NCI-H2107 (cell line): ENCODE results near the gene DDAH2.

Experiments
- DNase-seq: peaks from one replicate; lab custom pipeline; 2025; lab: John Stamatoyannopoulos, UW

Gene DDAH2

GRCh38 chr6:31728767-31729514, at the start of gene DDAH2:
Gene DDAH2, minus strand, starts transcription at chr6:31729299. Its CDS starts 138 bp downstream, at chr6:31729161.
- no peak for DNase-seq

- DNase-seq, result no peak
Measured at GRCh38 chr6:31778193-31778592, 49.1 kb upstream of the DDAH2 start.

GRCh38 chr6:31777667-31778050, 48.6 kb upstream of the DDAH2 start:
- no peak for DNase-seq

- no peak for DNase-seq
Measured at GRCh38 chr6:31776989-31777666, 48.0 kb upstream of the DDAH2 start, which contains the start of gene VWA7. Gene VWA7, minus strand, starts transcription at chr6:31777328. Its CDS starts 549 bp downstream, at chr6:31776779.

GRCh38 chr6:31776485-31776988, 47.4 kb upstream of the DDAH2 start:
- no peak for DNase-seq

- DNase-seq, result no peak
Measured at GRCh38 chr6:31775633-31776484, 46.8 kb upstream of the DDAH2 start.

- DNase-seq, result no peak
Measured at GRCh38 chr6:31775184-31775583, 46.1 kb upstream of the DDAH2 start.

GRCh38 chr6:31771992-31772358, 42.9 kb upstream of the DDAH2 start:
- no peak for DNase-seq

GRCh38 chr6:31770860-31771259, 41.8 kb upstream of the DDAH2 start:
- no peak for DNase-seq

- DNase-seq, result no peak
Measured at GRCh38 chr6:31769684-31770371, 40.7 kb upstream of the DDAH2 start.

- no peak for DNase-seq
Measured at GRCh38 chr6:31768363-31769257, 39.5 kb upstream of the DDAH2 start.

GRCh38 chr6:31767096-31767645, 38.1 kb upstream of the DDAH2 start:
- no peak for DNase-seq

- DNase-seq, result no peak
Measured at GRCh38 chr6:31765910-31766794, 37.1 kb upstream of the DDAH2 start.

- no peak for DNase-seq
Measured at GRCh38 chr6:31765559-31765909, 36.4 kb upstream of the DDAH2 start.

- no peak for DNase-seq
Measured at GRCh38 chr6:31764198-31764597, 35.1 kb upstream of the DDAH2 start.

GRCh38 chr6:31763619-31763940, 34.5 kb upstream of the DDAH2 start:
- DNase-seq, result no peak

- DNase-seq, result no peak
Measured at GRCh38 chr6:31762878-31763618, 33.9 kb upstream of the DDAH2 start.

- DNase-seq, result no peak
Measured at GRCh38 chr6:31762356-31762755, 33.3 kb upstream of the DDAH2 start, which contains the start of gene SAPCD1. Gene SAPCD1, plus strand, starts transcription at chr6:31762656. Its CDS starts 399 bp downstream, at chr6:31763055.

- no peak for DNase-seq
Measured at GRCh38 chr6:31761343-31761742, 32.2 kb upstream of the DDAH2 start.
